ENCODE measurements around the gene GNAZ. TPM values are rescaled to one million over a fixed set of nuclear protein-coding genes. Genes with fewer than 3 reads are reported as not detected.
"Not testable (repeated sequence)": the region's sequence is repeated elsewhere in the genome, so short reads cannot be mapped to it uniquely, and the experiment has no call there.

GNAZ gene
- total and polyA plus RNA-seq, 2 experiments from 2014 or later: 0.24 to 0.65 TPM

GRCh38 chr22:23132376-23133091 is 62.2 kb downstream of the GNAZ start:
- no peaks in the 10 kb centered on the region for H3F3A ChIP-seq (ENCODE audit: insufficient read depth)
- H3K4me3 ChIP-seq: no peak overlapping the region
- no peaks in the 10 kb centered on the region for H3K27me3 ChIP-seq (replicated peaks; ENCODE audit: insufficient read depth)
- no peak overlapping the region for H3K4me2 ChIP-seq (ENCODE audit: unreplicated experiment)
- 58 to 60% methylated on average over 10 of the region's 10 CpGs for WGBS, 2 experiments (ENCODE audit: low coverage in 1 of 2, low lambda C conversion rate in 2 of 2, missing lambda C conversion rate in 2 of 2)
- no peak overlapping the region for H3K9ac ChIP-seq
- H3K9me3 ChIP-seq (ENCODE audit: low read depth): no peaks in the 10 kb centered on the region
- H2AFZ ChIP-seq: no peak overlapping the region
- H3K36me3 ChIP-seq (ENCODE audit: low read depth): no peaks in the 10 kb centered on the region
- H3K9me2 ChIP-seq (ENCODE audit: insufficient read depth): no peaks in the 10 kb centered on the region
- TF ChIP-seq EZH2 (IDR thresholded peaks at IDR 0.05; ENCODE audit: insufficient read depth, poor library complexity, severe bottlenecking): no peak
- TF ChIP-seq EZH2phosphoT487 (IDR thresholded peaks at IDR 0.05; ENCODE audit: insufficient read depth, low read depth): no peak
- no peaks in the 10 kb centered on the region for H3K4me1 ChIP-seq (ENCODE audit: insufficient read depth)
- H3K79me2 ChIP-seq (ENCODE audit: insufficient read depth): no peaks in the 10 kb centered on the region
- no peak for DNase-seq
- in situ Hi-C loops (cut with MboI): no loop called here
- H3K27ac ChIP-seq: no peak overlapping the region
- no peaks in the 10 kb centered on the region for H4K20me1 ChIP-seq (ENCODE audit: insufficient read depth)

GRCh38 chr22:23133922-23134321 is 63.6 kb downstream of the GNAZ start:
- no peaks in the 10 kb centered on the region for H3F3A ChIP-seq (ENCODE audit: insufficient read depth)
- H3K9ac ChIP-seq: no peak overlapping the region
- H3K9me2 ChIP-seq (ENCODE audit: insufficient read depth): no peaks in the 10 kb centered on the region
- no peak overlapping the region for H3K4me2 ChIP-seq (ENCODE audit: unreplicated experiment)
- WGBS, 2 experiments (ENCODE audit: low coverage in 1 of 2, low lambda C conversion rate in 2 of 2, missing lambda C conversion rate in 2 of 2): 74 to 80% methylated on average over 10 of the region's 10 CpGs
- in situ Hi-C loops (cut with MboI): no loop called here
- DNase-seq: no peak
- H2AFZ ChIP-seq: no peak overlapping the region
- H4K20me1 ChIP-seq (ENCODE audit: insufficient read depth): no peaks in the 10 kb centered on the region
- no peak overlapping the region for H3K4me3 ChIP-seq
- TF ChIP-seq EZH2phosphoT487 (IDR thresholded peaks at IDR 0.05; ENCODE audit: insufficient read depth, low read depth): no peak
- no peak for TF ChIP-seq EZH2 (IDR thresholded peaks at IDR 0.05; ENCODE audit: insufficient read depth, poor library complexity, severe bottlenecking)
- no peaks in the 10 kb centered on the region for H3K9me3 ChIP-seq (ENCODE audit: low read depth)
- no peaks in the 10 kb centered on the region for H3K27me3 ChIP-seq (replicated peaks; ENCODE audit: insufficient read depth)
- H3K27ac ChIP-seq: no peak overlapping the region
- H3K36me3 ChIP-seq (ENCODE audit: low read depth): no peaks in the 10 kb centered on the region
- no peaks in the 10 kb centered on the region for H3K79me2 ChIP-seq (ENCODE audit: insufficient read depth)
- H3K4me1 ChIP-seq (ENCODE audit: insufficient read depth): peaks cover 7% of the 10 kb centered on the region

- H3K4me1 ChIP-seq (ENCODE audit: insufficient read depth); H3K79me2 ChIP-seq (ENCODE audit: insufficient read depth); H3K36me3 ChIP-seq (ENCODE audit: low read depth); H3K4me2 ChIP-seq (ENCODE audit: unreplicated experiment); H4K20me1 ChIP-seq (ENCODE audit: insufficient read depth); H3F3A ChIP-seq (ENCODE audit: insufficient read depth); H3K9ac ChIP-seq; H3K9me2 ChIP-seq (ENCODE audit: insufficient read depth); H2AFZ ChIP-seq; in situ Hi-C loops (cut with MboI); DNase-seq; H3K27me3 ChIP-seq (replicated peaks; ENCODE audit: insufficient read depth); H3K4me3 ChIP-seq; H3K9me3 ChIP-seq (ENCODE audit: low read depth); H3K27ac ChIP-seq: not testable (repeated sequence)
- WGBS, 2 experiments (ENCODE audit: low coverage in 1 of 2, low lambda C conversion rate in 2 of 2, missing lambda C conversion rate in 2 of 2): 40 to 47% methylated on average over 4 of the region's 4 CpGs
Observed at GRCh38 chr22:23136991-23137390, 66.7 kb downstream of the GNAZ start.

- H3K27ac ChIP-seq: no peak overlapping the region
- WGBS, 2 experiments (ENCODE audit: low coverage in 1 of 2, low lambda C conversion rate in 2 of 2, missing lambda C conversion rate in 2 of 2): 50 to 53% methylated on average over 3 of the region's 3 CpGs
- in situ Hi-C loops (cut with MboI): no loop called here
- TF ChIP-seq EZH2 (IDR thresholded peaks at IDR 0.05; ENCODE audit: insufficient read depth, poor library complexity, severe bottlenecking) (no peak), EZH2phosphoT487 (IDR thresholded peaks at IDR 0.05; ENCODE audit: insufficient read depth, low read depth) (no peak)
- no peaks in the 10 kb centered on the region for H3K79me2 ChIP-seq (ENCODE audit: insufficient read depth)
- no peaks in the 10 kb centered on the region for H3F3A ChIP-seq (ENCODE audit: insufficient read depth)
- H3K36me3 ChIP-seq (ENCODE audit: low read depth): no peaks in the 10 kb centered on the region
- no peak overlapping the region for H3K9ac ChIP-seq
- DNase-seq: no peak
- H3K9me2 ChIP-seq (ENCODE audit: insufficient read depth): no peaks in the 10 kb centered on the region
- no peak overlapping the region for H2AFZ ChIP-seq
- H4K20me1 ChIP-seq (ENCODE audit: insufficient read depth): no peaks in the 10 kb centered on the region
- no peaks in the 10 kb centered on the region for H3K27me3 ChIP-seq (replicated peaks; ENCODE audit: insufficient read depth)
- no peak overlapping the region for H3K4me2 ChIP-seq (ENCODE audit: unreplicated experiment)
- H3K4me1 ChIP-seq (ENCODE audit: insufficient read depth): peaks cover 7% of the 10 kb centered on the region
- H3K4me3 ChIP-seq: no peak overlapping the region
- no peaks in the 10 kb centered on the region for H3K9me3 ChIP-seq (ENCODE audit: low read depth)
Observed at GRCh38 chr22:23137468-23137867, 67.1 kb downstream of the GNAZ start.
